Peyer's patch (tissue), 4 donors: ENCODE data around the gene COL6A2.

ENCODE experiments used
- POLR2A ChIP-seq, 2 donors: fragments of 450-650 bp; IDR thresholded peaks; one replicate each; pipeline ENCODE4 v1.5.1; 2017; ENCODE audit warnings: antibody characterized with exemption in 2 of 2, mild to moderate bottlenecking in 2 of 2, moderate library complexity in 2 of 2
- TF ChIP-seq, protein P1 (sequence below), 6 experiments: fragments of 450-650 bp in 4 of 6; fragments of 200-600 bp in 2 of 6; sonication (generic) in 1 of 6; IDR thresholded peaks; one replicate each; pipeline ENCODE4 v1.5.1; 2017 to 2019; ENCODE audit warnings: antibody characterized with exemption in 6 of 6, mild to moderate bottlenecking in 3 of 6, moderate library complexity in 1 of 6

DNA sequence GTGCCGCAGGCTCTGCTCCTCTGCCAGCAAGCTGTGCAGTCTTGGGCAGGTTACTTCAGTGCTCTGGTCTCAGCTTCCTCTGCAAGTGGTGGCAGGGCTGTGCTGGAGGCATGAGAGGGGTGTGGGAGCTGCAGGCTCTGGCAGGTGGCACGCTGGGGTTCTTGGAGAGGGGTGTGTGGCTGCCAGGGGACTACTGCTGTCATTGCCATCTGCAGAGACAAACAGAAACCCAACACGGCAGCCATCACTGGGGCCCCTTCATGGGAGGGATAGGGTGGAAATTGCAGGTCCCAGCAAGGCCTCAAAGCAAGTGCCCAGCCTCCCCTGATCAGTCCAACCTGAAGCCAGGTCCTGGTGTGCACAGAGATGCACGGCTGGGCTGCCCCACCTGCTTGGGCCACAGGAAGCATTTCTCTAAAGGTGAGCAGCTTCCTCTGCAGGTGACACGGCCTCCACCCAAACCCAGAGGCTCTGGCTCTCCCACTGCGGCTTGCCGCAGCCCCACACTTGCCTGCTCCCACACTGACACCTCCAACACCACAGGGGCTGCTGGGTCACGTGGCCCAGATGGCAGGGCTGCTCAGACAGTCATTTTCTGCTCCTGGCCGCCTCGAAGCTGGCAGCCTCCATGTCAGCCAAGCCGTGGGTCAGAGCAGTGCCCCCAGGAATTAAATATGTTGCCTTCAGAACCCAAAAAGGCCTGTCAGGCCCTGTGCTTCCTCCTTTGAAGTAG lies 4.1 kb upstream of the COL6A2 start:
- TF ChIP-seq POLR2A (IDR thresholded peaks at IDR 0.05) = no peak
- TF ChIP-seq, protein P1, sequence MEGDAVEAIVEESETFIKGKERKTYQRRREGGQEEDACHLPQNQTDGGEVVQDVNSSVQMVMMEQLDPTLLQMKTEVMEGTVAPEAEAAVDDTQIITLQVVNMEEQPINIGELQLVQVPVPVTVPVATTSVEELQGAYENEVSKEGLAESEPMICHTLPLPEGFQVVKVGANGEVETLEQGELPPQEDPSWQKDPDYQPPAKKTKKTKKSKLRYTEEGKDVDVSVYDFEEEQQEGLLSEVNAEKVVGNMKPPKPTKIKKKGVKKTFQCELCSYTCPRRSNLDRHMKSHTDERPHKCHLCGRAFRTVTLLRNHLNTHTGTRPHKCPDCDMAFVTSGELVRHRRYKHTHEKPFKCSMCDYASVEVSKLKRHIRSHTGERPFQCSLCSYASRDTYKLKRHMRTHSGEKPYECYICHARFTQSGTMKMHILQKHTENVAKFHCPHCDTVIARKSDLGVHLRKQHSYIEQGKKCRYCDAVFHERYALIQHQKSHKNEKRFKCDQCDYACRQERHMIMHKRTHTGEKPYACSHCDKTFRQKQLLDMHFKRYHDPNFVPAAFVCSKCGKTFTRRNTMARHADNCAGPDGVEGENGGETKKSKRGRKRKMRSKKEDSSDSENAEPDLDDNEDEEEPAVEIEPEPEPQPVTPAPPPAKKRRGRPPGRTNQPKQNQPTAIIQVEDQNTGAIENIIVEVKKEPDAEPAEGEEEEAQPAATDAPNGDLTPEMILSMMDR (IDR thresholded peaks at IDR 0.05) = no peak
